ENCODE results near the gene ACOX1. TPM values are rescaled to one million over a fixed set of nuclear protein-coding genes. Genes with fewer than 3 reads are reported as not detected.

ACOX1 gene
- total and polyA plus RNA-seq, 2 donors from 2014 or later = 24.7 to 60.6 TPM

GRCh38 chr17:76000016-76000754, 21.2 kb upstream of the ACOX1 start:
- FAIRE-seq = no peak
- TF ChIP-seq, protein P1, sequence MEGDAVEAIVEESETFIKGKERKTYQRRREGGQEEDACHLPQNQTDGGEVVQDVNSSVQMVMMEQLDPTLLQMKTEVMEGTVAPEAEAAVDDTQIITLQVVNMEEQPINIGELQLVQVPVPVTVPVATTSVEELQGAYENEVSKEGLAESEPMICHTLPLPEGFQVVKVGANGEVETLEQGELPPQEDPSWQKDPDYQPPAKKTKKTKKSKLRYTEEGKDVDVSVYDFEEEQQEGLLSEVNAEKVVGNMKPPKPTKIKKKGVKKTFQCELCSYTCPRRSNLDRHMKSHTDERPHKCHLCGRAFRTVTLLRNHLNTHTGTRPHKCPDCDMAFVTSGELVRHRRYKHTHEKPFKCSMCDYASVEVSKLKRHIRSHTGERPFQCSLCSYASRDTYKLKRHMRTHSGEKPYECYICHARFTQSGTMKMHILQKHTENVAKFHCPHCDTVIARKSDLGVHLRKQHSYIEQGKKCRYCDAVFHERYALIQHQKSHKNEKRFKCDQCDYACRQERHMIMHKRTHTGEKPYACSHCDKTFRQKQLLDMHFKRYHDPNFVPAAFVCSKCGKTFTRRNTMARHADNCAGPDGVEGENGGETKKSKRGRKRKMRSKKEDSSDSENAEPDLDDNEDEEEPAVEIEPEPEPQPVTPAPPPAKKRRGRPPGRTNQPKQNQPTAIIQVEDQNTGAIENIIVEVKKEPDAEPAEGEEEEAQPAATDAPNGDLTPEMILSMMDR (IDR thresholded peaks at IDR 0.05; ENCODE audit: borderline replicate concordance, extremely low read depth, insufficient read depth) = peak; percentile 54
- H3K36me3 ChIP-seq (ENCODE audit: control insufficient read depth in 2 of 3, insufficient read depth in 3 of 3, low read length in 3 of 3) = no peaks in the 10 kb centered on the region
- no peak overlapping the region for H3K4me3 ChIP-seq (ENCODE audit: low read length in 3 of 3)
- H3K9ac ChIP-seq (ENCODE audit: low read length in 3 of 3) = no peak overlapping the region
- peak overlapping the region in 1 of 2 donors; percentile 3 for H3K27ac ChIP-seq (ENCODE audit: low read depth in 2 of 2, low read length in 2 of 2)
- H3K9me3 ChIP-seq (ENCODE audit: control insufficient read depth in 2 of 3, insufficient read depth in 1 of 3, low read length in 3 of 3) = no peaks in the 10 kb centered on the region
- no peaks in the 10 kb centered on the region for H3K27me3 ChIP-seq (ENCODE audit: control insufficient read depth, insufficient read depth, low read length)
- H3K4me1 ChIP-seq (ENCODE audit: control insufficient read depth in 2 of 3, insufficient read depth in 2 of 3, low read depth in 1 of 3, low read length in 3 of 3) = peaks cover 0 to 9% (median 6%) of the 10 kb centered on the region in 3 donors
- intact Hi-C loops (cut with DNase I) = loop anchor here (10.0 kb wide), 1 partner anchor 85 kb away; no protein-coding TSS in a partner anchor
- peak in 4 of 5 donors; percentile 45 to 76 (median 64) for DNase-seq

- DNase-seq = no peak
- TF ChIP-seq, protein P1 (IDR thresholded peaks at IDR 0.05; ENCODE audit: borderline replicate concordance, extremely low read depth, insufficient read depth) = no peak
- Histone ChIP-seq H3K9me3 (ENCODE audit: control insufficient read depth in 2 of 3, insufficient read depth in 1 of 3, low read length in 3 of 3) (no peaks in the 10 kb centered on the region), H3K4me1 (ENCODE audit: control insufficient read depth in 2 of 3, insufficient read depth in 2 of 3, low read depth in 1 of 3, low read length in 3 of 3) (peaks cover 0 to 9% (median 6%) of the 10 kb centered on the region in 3 donors), H3K27me3 (ENCODE audit: control insufficient read depth, insufficient read depth, low read length) (no peaks in the 10 kb centered on the region), H3K36me3 (ENCODE audit: control insufficient read depth in 2 of 3, insufficient read depth in 3 of 3, low read length in 3 of 3) (no peaks in the 10 kb centered on the region), H3K27ac (ENCODE audit: low read depth in 2 of 2, low read length in 2 of 2) (peak overlapping the region in 1 of 2 donors; percentile 43), H3K9ac (ENCODE audit: low read length in 3 of 3) (peak overlapping the region in 1 of 3 donors; percentile 40), H3K4me3 (ENCODE audit: low read length in 3 of 3) (no peak overlapping the region)
- FAIRE-seq = no peak
- intact Hi-C loops (cut with DNase I) = no loop called here
Observed at GRCh38 chr17:75998327-75998795, 19.4 kb upstream of the ACOX1 start.

DNA sequence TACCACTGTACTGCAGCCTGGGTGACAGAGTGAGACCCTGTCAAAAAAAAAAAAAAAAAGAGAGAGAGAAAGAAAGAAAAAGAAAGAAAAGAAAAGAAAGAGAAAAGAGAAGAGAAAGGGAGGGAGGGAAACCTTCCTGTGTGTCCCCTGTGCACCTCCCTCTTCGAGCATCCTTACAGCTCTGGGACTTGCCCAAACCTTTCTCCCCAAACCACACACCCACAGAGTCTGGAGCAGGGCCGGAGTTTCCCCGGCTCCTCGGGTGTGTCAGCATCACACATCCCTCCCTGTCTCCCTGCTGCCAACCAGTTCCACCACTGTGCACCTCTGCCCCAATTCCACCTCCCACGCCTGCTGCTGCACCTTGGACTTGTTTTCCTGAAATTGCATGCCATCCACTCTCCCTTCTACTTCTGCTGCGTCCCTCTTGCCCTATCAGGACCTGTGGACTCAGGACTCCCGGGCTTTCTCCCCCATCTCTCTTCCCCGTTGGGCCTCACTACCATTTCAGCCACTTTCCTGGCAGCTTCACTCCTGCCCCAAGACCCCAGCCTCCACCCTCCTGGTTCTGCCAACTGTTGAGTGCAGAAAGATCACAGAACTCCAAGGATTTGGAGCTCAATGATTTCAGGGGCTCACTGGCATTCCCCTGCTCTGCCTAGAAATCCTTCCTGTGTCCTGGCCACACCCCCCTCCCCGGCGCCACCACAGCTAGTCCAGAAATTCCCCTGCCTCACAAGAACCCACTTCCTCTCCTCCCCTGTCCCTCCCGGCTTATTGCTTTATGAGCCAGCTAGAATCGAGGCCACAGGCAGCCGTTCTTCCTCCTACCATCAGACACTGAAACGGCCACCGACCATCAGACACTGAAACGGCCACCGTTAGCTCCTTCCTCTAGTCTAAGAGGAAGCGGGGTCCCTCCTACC, 18.0 kb upstream of the ACOX1 start:
- FAIRE-seq = no peak
- H3K4me1 ChIP-seq (ENCODE audit: control insufficient read depth in 2 of 3, insufficient read depth in 2 of 3, low read depth in 1 of 3, low read length in 3 of 3) = peaks cover 0 to 6% (median 4%) of the 10 kb centered on the region in 3 donors
- DNase-seq = peak in 4 of 5 donors; percentile 61 to 81 (median 66)
- H3K27me3 ChIP-seq (ENCODE audit: control insufficient read depth, insufficient read depth, low read length) = no peaks in the 10 kb centered on the region
- no peaks in the 10 kb centered on the region for H3K9me3 ChIP-seq (ENCODE audit: control insufficient read depth in 2 of 3, insufficient read depth in 1 of 3, low read length in 3 of 3)
- intact Hi-C loops (cut with DNase I) = no loop called here
- no peak overlapping the region for H3K4me3 ChIP-seq (ENCODE audit: low read length in 3 of 3)
- H3K27ac ChIP-seq (ENCODE audit: low read depth in 2 of 2, low read length in 2 of 2) = peak overlapping the region; percentile 71 to 88
- H3K36me3 ChIP-seq (ENCODE audit: control insufficient read depth in 2 of 3, insufficient read depth in 3 of 3, low read length in 3 of 3) = no peaks in the 10 kb centered on the region
- H3K9ac ChIP-seq (ENCODE audit: low read length in 3 of 3) = peak overlapping the region in 1 of 3 donors; percentile 44
- TF ChIP-seq, protein P1 (IDR thresholded peaks at IDR 0.05; ENCODE audit: borderline replicate concordance, extremely low read depth, insufficient read depth) = no peak
